Measurements from ENCODE around the gene LRCH4.
"Not testable (repeated sequence)": the region's sequence is repeated elsewhere in the genome, so short reads cannot be mapped to it uniquely, and the experiment has no call there.

LRCH4 gene

GRCh38 chr7:100570954-100571828 lies 14.7 kb downstream of the LRCH4 start:
- H3K9me3 ChIP-seq (ENCODE audit: insufficient read depth, low read depth, low read length), result no peaks in the 10 kb centered on the region
- WGBS, result 48% methylated on average over 25 of the region's 26 CpGs
- peaks cover 24% of the 10 kb centered on the region for H3K4me1 ChIP-seq (ENCODE audit: insufficient read depth, low read length)
- H3K4me3 ChIP-seq (ENCODE audit: low read length), result no peak overlapping the region; the same call in 1 of the 2 replicates
- H3K36me3 ChIP-seq (ENCODE audit: insufficient read depth, low read length), result peaks cover 11% of the 10 kb centered on the region; the same call in 1 of the 2 replicates
- peaks cover 20% of the 10 kb centered on the region for H3K27me3 ChIP-seq (ENCODE audit: insufficient read depth, low read length)
- no peak overlapping the region; the same call in 1 of the 2 replicates for H3K27ac ChIP-seq (ENCODE audit: low read depth, low read length)
- H3K9ac ChIP-seq (ENCODE audit: low read depth, low read length), result no peak overlapping the region

GRCh38 chr7:100568896-100569844 lies 16.8 kb downstream of the LRCH4 start:
- Histone ChIP-seq H3K4me1 (ENCODE audit: insufficient read depth, low read length) (peaks cover 24% of the 10 kb centered on the region), H3K4me3 (ENCODE audit: low read length) (peak overlapping the region; percentile 67), H3K36me3 (ENCODE audit: insufficient read depth, low read length) (no peaks in the 10 kb centered on the region), H3K27ac (ENCODE audit: low read depth, low read length) (no peak overlapping the region), H3K9ac (ENCODE audit: low read depth, low read length) (peak overlapping the region; percentile 67; the same call in 1 of the 2 replicates), H3K9me3 (ENCODE audit: insufficient read depth, low read depth, low read length) (no peaks in the 10 kb centered on the region), H3K27me3 (ENCODE audit: insufficient read depth, low read length) (peaks cover 20% of the 10 kb centered on the region)
- WGBS, result 24% methylated on average over 36 of the region's 36 CpGs

GRCh38 chr7:100568176-100568895 lies 17.6 kb downstream of the LRCH4 start:
- H3K9ac ChIP-seq (ENCODE audit: low read depth, low read length), result no peak overlapping the region
- WGBS, result 84% methylated on average over 11 of the region's 11 CpGs
- H3K4me1 ChIP-seq (ENCODE audit: insufficient read depth, low read length), result peaks cover 24% of the 10 kb centered on the region

GRCh38 chr7:100567751-100568175 lies 18.2 kb downstream of the LRCH4 start:
- peaks cover 24% of the 10 kb centered on the region for H3K4me1 ChIP-seq (ENCODE audit: insufficient read depth, low read length)
- 82% methylated on average over 3 of the region's 3 CpGs for WGBS
- no peak overlapping the region for H3K27ac ChIP-seq (ENCODE audit: low read depth, low read length)
- no peaks in the 10 kb centered on the region for H3K36me3 ChIP-seq (ENCODE audit: insufficient read depth, low read length)
- no peak overlapping the region for H3K4me3 ChIP-seq (ENCODE audit: low read length)
- H3K9ac ChIP-seq (ENCODE audit: low read depth, low read length), result no peak overlapping the region
- H3K27me3 ChIP-seq (ENCODE audit: insufficient read depth, low read length), result peaks cover 20% of the 10 kb centered on the region
- no peaks in the 10 kb centered on the region for H3K9me3 ChIP-seq (ENCODE audit: insufficient read depth, low read depth, low read length)

More at GRCh38 chr7:100568176-100568895, 17.6 kb downstream of the LRCH4 start:
- H3K9me3 ChIP-seq (ENCODE audit: insufficient read depth, low read depth, low read length), result no peaks in the 10 kb centered on the region
- H3K36me3 ChIP-seq (ENCODE audit: insufficient read depth, low read length), result no peaks in the 10 kb centered on the region
- no peak overlapping the region for H3K4me3 ChIP-seq (ENCODE audit: low read length)
- H3K27ac ChIP-seq (ENCODE audit: low read depth, low read length), result no peak overlapping the region
- peaks cover 20% of the 10 kb centered on the region for H3K27me3 ChIP-seq (ENCODE audit: insufficient read depth, low read length)

- Histone ChIP-seq H3K36me3 (ENCODE audit: insufficient read depth, low read length) (no peaks in the 10 kb centered on the region), H3K27me3 (ENCODE audit: insufficient read depth, low read length) (peaks cover 20% of the 10 kb centered on the region), H3K27ac (ENCODE audit: low read depth, low read length) (no peak overlapping the region), H3K9me3 (ENCODE audit: insufficient read depth, low read depth, low read length) (no peaks in the 10 kb centered on the region), H3K4me1 (ENCODE audit: insufficient read depth, low read length) (peaks cover 24% of the 10 kb centered on the region), H3K4me3 (ENCODE audit: low read length) (no peak overlapping the region), H3K9ac (ENCODE audit: low read depth, low read length) (no peak overlapping the region)
- WGBS, result 77% methylated on average over 11 of the region's 12 CpGs
Observed at GRCh38 chr7:100567031-100567730, 18.7 kb downstream of the LRCH4 start.

DNA sequence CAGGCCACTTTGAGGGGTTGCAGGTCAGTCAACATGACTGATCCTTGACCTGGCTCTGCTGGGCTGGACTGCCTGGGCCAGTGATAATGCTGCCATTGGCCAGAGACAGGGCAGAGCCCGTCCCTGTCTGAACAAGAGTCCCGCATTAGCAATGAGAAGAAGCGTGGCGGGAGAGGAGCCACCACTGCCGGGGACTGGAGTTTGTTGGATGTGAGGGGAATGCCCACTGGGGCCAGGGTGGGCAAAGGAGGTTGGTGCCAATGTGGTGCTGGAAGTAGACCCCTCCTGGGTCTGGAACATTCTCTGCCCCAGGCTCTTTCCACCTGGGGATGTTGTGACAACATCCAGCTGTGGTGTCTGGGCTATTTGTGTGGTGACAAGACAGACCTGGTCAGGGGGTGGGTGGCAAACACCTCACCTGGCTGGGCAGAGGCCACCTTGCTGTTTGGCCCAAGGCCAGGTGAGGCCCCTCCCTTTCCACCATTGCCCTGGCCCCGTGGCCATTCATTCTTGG lies 19.9 kb downstream of the LRCH4 start:
- peaks cover 13% of the 10 kb centered on the region; the same call in 1 of the 2 replicates for H3K4me1 ChIP-seq (ENCODE audit: insufficient read depth, low read length)
- no peak overlapping the region for H3K9ac ChIP-seq (ENCODE audit: low read depth, low read length)
- H3K27ac ChIP-seq (ENCODE audit: low read depth, low read length), result no peak overlapping the region
- no peak overlapping the region for H3K4me3 ChIP-seq (ENCODE audit: low read length)
- H3K27me3 ChIP-seq (ENCODE audit: insufficient read depth, low read length), result peaks cover 18% of the 10 kb centered on the region
- no peaks in the 10 kb centered on the region for H3K36me3 ChIP-seq (ENCODE audit: insufficient read depth, low read length)
- H3K9me3 ChIP-seq (ENCODE audit: insufficient read depth, low read depth, low read length), result no peaks in the 10 kb centered on the region
- WGBS, result 91% methylated on average over 5 of the region's 6 CpGs

- 97% methylated on average over 10 of the region's 11 CpGs for WGBS
- H3K27ac ChIP-seq (ENCODE audit: low read depth, low read length), result no peak overlapping the region
Observed at GRCh38 chr7:100565133-100565571, 20.8 kb downstream of the LRCH4 start.

DNA sequence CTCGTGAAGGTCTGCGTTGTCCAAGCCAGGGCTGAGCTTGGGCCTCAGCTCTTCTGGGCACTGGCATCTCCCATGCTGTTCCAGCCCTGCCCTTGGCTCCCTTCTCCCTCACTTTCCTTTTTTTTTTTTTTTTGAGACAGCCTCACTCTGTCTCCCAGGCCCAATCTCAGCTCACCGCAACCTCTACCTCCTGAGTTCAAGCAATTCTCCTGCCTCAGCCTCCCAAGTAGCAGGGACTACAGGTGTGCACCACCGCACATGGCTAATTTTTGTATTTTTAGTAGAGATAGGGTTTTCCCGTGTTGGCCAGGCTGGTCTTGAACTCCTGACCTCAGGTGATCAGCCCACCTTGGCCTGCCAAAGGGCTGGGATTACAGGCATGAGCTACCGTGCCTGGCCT lies 21.5 kb downstream of the LRCH4 start:
- not testable (repeated sequence) for H3K9ac ChIP-seq (ENCODE audit: low read depth, low read length); H3K9me3 ChIP-seq (ENCODE audit: insufficient read depth, low read depth, low read length); H3K4me3 ChIP-seq (ENCODE audit: low read length); H3K4me1 ChIP-seq (ENCODE audit: insufficient read depth, low read length); H3K27ac ChIP-seq (ENCODE audit: low read depth, low read length); H3K36me3 ChIP-seq (ENCODE audit: insufficient read depth, low read length); H3K27me3 ChIP-seq (ENCODE audit: insufficient read depth, low read length)
- WGBS, result 89% methylated on average over 6 of the region's 6 CpGs

More at GRCh38 chr7:100565133-100565571, 20.8 kb downstream of the LRCH4 start:
- H3K36me3 ChIP-seq (ENCODE audit: insufficient read depth, low read length), result no peaks in the 10 kb centered on the region
- peaks cover 9% of the 10 kb centered on the region for H3K27me3 ChIP-seq (ENCODE audit: insufficient read depth, low read length)
- no peak overlapping the region for H3K4me3 ChIP-seq (ENCODE audit: low read length)
- H3K9ac ChIP-seq (ENCODE audit: low read depth, low read length), result no peak overlapping the region
- peaks cover 9% of the 10 kb centered on the region; the same call in 1 of the 2 replicates for H3K4me1 ChIP-seq (ENCODE audit: insufficient read depth, low read length)
- no peaks in the 10 kb centered on the region for H3K9me3 ChIP-seq (ENCODE audit: insufficient read depth, low read depth, low read length)

DNA sequence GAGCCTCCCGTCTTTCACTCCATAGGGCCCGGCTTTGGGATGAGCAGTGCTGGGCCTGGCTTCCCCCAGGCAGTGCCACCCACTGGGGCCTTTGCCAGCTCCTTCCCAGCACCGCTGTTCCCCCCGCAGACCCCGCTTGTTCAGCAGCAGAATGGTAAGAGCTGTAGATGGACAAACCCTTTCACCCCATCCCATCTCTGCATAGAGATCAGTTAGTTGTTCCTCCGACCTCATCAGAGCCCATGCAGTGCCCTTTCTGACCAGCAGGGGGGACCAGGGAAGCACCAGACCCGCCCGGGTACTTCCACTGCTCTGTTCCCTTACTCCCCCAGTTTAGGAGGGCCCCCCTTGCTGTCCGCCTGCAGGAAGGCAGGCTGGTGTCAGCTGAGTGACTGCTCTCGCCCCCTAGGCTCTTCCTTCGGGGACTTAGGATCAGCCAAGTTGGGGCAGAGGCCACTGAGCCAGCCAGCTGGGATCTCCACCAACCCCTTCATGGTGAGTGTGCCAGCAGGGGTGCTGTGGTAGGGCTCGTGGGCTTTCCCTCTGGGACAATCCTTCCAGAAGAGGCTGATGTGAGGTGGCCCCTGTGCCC lies 22.0 kb downstream of the LRCH4 start:
- Histone ChIP-seq H3K27me3 (ENCODE audit: insufficient read depth, low read length) (peaks cover 1% of the 10 kb centered on the region; the same call in 1 of the 2 replicates), H3K9ac (ENCODE audit: low read depth, low read length) (no peak overlapping the region), H3K9me3 (ENCODE audit: insufficient read depth, low read depth, low read length) (no peaks in the 10 kb centered on the region), H3K4me1 (ENCODE audit: insufficient read depth, low read length) (peaks cover 5% of the 10 kb centered on the region; the same call in 1 of the 2 replicates), H3K27ac (ENCODE audit: low read depth, low read length) (no peak overlapping the region), H3K36me3 (ENCODE audit: insufficient read depth, low read length) (no peaks in the 10 kb centered on the region), H3K4me3 (ENCODE audit: low read length) (no peak overlapping the region)
- 47% methylated on average over 12 of the region's 12 CpGs for WGBS
